Activated CD4-positive, CD25-positive, alpha-beta regulatory T cell (primary cell): ENCODE measurements around the gene MRPL10.
A peak's percentile ranks its signal among the peaks of the same experiment; 100 is the strongest.

ENCODE experiments used
- DNase-seq, 4 experiments: peaks; one replicate each; lab custom pipeline; 2025; lab: John Stamatoyannopoulos, UW

The MRPL10 gene

GRCh38 chr17:47857551-47858455 lies 26.5 kb upstream of the MRPL10 start:
- no peak for DNase-seq

DNA sequence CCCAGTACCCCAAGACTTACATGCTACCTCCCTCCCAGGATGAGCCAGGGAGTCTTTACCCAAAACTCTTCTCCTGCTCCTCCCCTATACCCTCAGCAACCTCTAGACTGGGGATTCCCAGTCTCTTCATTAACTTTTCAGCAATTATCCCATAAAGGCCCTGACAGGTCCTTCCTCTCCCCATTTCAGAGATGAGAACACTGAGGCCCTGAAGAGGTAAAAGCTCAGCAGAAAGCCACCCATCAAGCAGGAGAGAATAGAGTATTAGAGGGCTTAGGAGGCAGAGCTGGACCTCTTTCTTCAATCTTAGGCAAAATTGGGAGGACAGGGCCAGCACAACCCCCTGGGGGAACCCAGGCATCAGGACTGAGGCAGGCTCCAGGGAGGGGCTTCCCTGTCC lies 25.5 kb upstream of the MRPL10 start:
- no peak for DNase-seq

GRCh38 chr17:47855737-47856136 lies 24.4 kb upstream of the MRPL10 start:
- DNase-seq, result no peak

DNA sequence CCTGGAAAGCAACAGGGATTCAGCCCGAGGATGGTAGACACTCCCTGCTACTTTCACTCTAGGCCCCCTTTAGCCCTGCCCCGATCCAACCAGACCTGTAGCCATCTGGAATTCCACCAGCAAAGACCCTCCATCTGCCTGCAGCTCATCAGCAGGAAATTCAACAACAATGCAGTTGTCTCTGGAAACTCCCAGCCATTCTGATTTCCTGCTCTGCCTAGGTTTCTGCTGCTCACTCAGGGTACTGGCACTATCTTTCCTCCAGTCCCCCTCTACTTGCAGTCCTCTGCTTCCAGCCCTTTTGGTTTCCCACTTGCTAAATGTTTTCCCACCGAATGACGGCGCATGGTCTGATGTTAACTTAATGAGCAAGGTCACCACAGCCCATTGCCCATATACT lies 22.3 kb upstream of the MRPL10 start:
- no peak for DNase-seq

- DNase-seq, result no peak
Measured at GRCh38 chr17:47852113-47852949, 21.0 kb upstream of the MRPL10 start.

DNA sequence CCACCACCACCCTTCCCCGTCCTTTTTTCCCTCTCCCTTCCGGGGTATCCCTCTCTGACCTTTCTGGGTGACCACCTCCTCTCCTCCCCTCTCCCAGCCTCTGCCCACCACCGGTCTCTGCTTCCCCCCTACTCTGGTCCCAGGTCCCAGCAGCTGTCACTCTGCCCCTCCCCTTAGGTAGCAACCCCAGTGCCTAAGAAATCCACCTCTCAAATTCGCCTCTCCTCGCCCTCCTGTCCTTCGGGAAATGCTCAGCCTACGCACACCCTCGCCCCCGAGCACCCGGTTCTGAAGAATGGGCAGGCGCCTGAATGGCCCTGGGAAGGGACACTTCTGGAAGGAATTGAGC lies 20.4 kb upstream of the MRPL10 start:
- no peak for DNase-seq

- peak; percentile 29 to 43 (median 40) for DNase-seq
Measured at GRCh38 chr17:47850692-47851573, 19.6 kb upstream of the MRPL10 start, which contains the start of gene SP6. SP6 (minus strand) TSS chr17:47851163; CDS start chr17:47848429, 2,734 bp downstream.

DNA sequence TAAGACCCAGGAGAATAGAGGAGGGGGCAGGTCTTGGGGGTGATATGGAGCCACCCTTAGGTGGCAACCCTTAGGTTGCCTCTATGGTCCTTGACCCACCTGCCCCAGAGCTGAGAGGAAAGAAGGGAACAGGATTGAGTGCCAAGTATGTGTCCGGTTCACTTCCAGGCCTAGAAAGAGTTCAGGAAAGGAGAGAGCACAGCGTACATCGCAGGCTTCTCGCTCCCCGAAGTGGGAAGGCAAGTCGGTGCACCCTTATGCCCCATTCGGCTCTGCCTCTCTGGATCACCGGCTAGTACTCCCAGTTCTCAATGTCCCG lies 19.0 kb upstream of the MRPL10 start:
- DNase-seq, result no peak

GRCh38 chr17:47848198-47848513 lies 16.8 kb upstream of the MRPL10 start:
- DNase-seq, result no peak

DNA sequence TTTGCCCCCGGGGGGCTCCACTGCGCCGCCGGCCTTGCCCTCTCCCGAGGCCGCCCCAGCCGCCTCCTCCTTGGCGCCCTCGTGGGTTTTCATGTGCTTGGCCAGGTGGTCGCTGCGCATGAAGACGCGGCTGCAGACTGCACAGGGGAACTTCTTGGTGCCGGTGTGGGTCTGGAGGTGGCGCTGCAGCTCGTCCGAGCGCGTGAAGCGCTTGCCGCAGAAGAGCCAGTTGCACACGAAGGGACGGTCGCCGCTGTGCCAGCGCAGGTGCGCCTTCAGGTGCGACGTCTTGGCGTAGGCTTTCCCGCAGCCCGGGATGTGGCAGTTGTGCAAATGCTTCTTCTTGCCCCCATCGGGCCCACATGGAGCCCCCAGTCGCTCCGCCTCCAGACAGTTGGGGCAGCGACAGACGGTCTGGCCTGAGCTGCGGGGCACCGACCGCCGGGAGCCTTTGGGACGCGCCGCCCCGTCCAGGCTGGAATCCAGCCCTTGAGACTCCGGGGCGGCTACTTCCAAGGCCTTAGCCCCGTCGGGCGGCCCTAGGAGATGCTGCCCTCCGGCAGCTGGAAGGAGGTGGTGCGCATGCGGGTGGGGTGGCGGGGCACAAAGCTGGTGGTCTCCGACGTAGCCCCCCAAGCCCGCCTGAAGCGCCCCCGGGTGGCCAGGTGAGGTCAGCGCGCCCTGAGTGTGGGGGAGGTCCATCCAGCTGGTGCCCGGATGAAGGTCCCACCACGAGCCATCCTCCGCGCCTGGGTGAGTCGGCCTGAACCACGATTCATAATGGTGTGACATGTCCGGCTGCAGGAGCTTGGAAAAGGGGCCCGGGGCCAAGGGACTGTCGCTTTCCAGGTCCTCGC lies 16.2 kb upstream of the MRPL10 start:
- DNase-seq, result no peak

GRCh38 chr17:47846716-47847340 lies 15.5 kb upstream of the MRPL10 start:
- no peak for DNase-seq

DNA sequence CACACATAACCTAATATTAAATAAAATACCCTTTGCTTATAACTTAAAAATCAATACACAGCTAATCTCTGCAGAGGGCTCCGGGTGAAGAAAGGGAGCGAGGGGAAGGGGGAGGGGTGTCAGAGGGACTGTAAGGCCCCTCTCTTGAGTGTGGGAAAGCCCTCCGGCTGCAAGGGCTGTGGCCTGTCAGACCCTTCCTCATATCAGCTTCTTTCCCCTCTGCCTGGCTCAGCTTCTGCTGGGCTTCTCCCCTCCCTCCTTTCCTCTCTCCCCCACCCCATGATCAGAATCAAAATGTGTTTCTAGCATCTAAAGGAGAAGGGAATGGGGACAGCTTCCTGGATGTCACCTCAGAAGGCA lies 14.4 kb upstream of the MRPL10 start:
- no peak for DNase-seq

DNA sequence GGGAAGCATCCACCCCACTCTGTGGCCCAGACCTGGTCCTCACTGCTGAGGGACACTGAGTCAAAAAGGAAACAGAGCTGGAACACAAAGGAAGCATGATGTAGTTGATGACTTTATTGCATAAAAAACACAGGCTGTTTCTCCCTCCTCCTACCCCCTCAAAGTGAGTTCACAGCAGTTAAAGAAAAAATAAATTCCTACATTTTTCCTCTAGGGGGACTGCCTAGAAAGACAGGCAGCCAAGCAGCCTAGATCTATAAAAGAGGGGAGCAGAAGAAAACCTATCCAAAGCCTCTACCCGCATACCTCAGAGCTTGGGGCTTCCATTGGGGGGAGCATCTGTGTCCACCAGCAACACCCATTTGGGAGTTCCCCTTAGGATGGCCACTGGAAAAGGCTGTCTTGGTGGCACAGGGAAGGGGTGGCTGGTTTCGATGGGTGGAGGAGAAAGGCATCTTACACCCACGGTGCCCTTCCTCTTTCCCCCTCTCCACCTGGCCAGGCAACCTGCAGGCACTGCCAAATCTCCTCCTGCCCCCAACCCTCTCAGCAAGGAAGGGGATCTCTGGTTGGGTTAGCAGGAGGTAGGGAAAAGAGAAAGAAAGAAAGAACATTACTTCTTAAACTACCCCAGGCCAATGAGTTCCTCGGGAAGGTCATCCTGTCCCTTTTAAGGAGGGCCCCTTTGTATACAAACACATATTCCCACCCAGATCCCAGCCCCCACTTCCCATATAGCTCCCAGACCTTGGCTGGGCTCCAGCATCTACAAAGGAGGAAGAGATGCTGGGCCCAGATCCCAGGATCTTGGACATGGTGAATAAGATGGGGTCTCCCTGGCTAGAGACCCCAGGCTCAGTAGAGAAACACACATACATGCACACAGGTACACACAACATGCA lies 13.7 kb upstream of the MRPL10 start:
- no peak for DNase-seq

- DNase-seq, result no peak
Measured at GRCh38 chr17:47844227-47844626, 12.9 kb upstream of the MRPL10 start.

DNA sequence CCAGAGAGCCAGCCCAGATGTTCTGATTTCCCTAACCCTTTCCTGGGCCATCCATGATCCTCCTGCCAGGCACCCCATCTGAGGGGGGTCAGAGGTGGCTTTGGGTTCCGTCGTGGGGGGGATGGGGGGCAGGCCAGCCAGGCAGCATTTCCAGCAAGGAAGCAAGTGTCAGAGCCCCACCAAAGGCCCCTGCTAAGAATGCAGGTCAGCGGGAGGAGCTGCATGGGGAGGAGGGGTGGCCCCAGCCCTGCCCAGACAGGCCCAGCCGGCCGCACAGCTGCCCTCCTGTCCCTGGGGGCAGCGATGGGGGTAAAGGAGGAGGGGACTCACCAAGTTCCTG lies 12.0 kb upstream of the MRPL10 start:
- no peak for DNase-seq

DNA sequence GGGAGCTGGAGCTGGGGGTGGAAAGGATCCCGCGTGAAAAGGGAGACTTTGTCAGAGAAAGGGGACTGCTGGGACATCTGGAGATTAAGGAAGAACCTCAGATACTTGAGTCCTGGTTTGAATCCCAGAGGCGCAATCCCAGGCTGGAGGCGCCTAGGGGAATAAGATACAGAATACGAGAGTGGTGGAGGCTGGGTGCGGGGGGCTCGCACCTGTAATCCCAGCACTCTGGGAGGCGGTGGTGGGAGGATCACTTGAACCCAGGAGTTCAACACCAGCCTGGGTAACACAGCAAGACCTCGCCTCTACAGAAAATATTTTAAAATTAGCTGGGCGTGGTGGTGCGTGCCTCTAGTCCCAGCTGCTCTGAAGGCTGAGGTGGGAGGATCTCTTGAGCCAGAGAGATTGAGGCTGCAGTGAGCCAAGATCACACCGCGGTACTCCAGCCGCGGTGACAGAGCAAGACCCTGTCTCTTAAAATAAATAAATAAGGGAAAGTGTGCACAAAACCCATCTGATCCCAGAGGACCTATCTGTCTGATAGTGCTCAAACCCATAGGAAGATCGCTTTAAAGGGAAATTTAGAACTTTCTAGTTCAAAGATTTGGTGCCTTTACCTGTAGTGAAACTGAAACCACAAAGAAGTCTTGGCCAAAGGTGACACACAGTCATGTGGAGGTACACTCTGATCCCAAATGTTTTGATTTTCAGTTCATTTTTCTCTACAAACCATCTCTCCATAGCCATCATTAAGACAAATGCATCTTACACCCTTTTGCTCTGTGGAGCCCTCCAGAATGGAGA lies 10.3 kb upstream of the MRPL10 start:
- DNase-seq, result no peak

GRCh38 chr17:47840742-47841487 lies 9.6 kb upstream of the MRPL10 start, which contains the start of gene SCRN2:
SCRN2 (minus strand) TSS chr17:47841273; CDS start chr17:47840843, 430 bp downstream.
- peak; percentile 59 to 81 (median 70) for DNase-seq

DNA sequence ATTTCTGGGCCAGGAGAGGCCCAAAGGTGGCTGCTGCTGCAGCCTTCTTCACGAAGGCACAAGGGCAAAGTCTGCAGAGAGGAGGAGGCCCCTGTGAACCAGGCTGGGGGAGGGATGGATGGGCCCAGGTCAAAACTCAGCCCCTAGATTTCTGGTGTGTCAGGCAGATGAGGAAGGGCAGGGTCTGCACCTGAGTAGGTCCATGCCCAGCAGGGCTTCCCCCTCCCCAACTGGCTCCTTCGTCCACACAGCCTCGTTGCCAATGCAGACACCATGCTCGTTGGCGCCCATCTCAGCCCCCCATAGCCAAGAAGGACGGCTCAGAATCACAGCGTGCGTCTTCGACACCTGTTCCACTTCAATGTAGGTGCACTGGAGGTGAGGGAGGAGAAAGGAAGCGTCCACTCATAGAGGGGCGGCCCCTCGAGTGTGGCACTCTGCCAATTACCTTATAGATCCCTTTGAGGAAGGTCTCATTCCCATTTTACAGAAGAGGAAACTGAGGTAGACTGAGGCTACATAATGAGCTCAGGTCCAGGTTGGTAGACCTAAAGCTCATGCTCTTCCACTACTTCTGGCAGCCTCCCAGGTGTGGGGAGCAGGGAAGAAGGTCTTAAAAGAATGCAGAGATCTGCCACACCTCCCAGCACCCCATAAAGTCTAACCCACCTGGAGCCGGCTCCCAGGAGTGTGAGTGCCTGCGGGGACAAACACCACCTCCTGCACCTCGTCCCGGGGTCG lies 8.8 kb upstream of the MRPL10 start:
- no peak for DNase-seq
